Central memory CD8-positive, alpha-beta T cell (primary cell): Measurements from ENCODE around the gene STARD7.

Experiments
- ATAC-seq: fragments of 150-1000 bp; cut with Tn5 transposase; replicated peaks from 2 replicates; pipeline ENCODE4 v1.10.0; 2022; ENCODE audit warnings: mild to moderate bottlenecking, moderate FRiP score, moderate number of reproducible peaks; ENCODE audit not compliant: poor library complexity, severe bottlenecking; ENCODE audit errors: extremely low read depth
- DNase-seq, 2 donors: peaks; one replicate each; pipeline ENCODE4 v3.0.0; 2021; ENCODE audit warnings: low spot score in 2 of 2
- H3K27ac Mint-ChIP-seq: one replicate; pipeline ENCODE4 v1.8.0; 2022; ENCODE audit warnings: low read depth, mild to moderate bottlenecking, moderate library complexity, mixed read lengths
- H3K27me3 Mint-ChIP-seq: one replicate; pipeline ENCODE4 v1.8.0; 2022; ENCODE audit warnings: mixed read lengths
- H3K36me3 Mint-ChIP-seq: one replicate; pipeline ENCODE4 v1.8.0; 2022; ENCODE audit warnings: mild to moderate bottlenecking, moderate library complexity, mixed read lengths; ENCODE audit not compliant: insufficient read depth
- H3K4me1 Mint-ChIP-seq: one replicate; pipeline ENCODE4 v1.8.0; 2022; ENCODE audit warnings: mixed read lengths
- H3K4me3 Mint-ChIP-seq: one replicate; pipeline ENCODE4 v1.8.0; 2022; ENCODE audit warnings: mild to moderate bottlenecking, moderate library complexity, mixed read lengths
- H3K9me3 Mint-ChIP-seq: one replicate; pipeline ENCODE4 v1.8.0; 2022; ENCODE audit warnings: mixed read lengths

STARD7 gene

GRCh38 chr2:96154506-96155380, 53.9 kb downstream of the STARD7 start:
- Mint-ChIP-seq H3K4me3 (no peak overlapping the region), H3K36me3 (peaks cover 14% of the 10 kb centered on the region), H3K27me3 (no peaks in the 10 kb centered on the region), H3K27ac (peak overlapping the region; percentile 95), H3K9me3 (no peaks in the 10 kb centered on the region), H3K4me1 (peaks cover 73% of the 10 kb centered on the region)
- no peak for DNase-seq
- ATAC-seq, result no peak

GRCh38 chr2:96153991-96154431, 54.6 kb downstream of the STARD7 start:
- DNase-seq (no peak), ATAC-seq (no peak)
- Mint-ChIP-seq H3K36me3 (peaks cover 14% of the 10 kb centered on the region), H3K9me3 (no peaks in the 10 kb centered on the region), H3K27ac (no peak overlapping the region), H3K27me3 (no peaks in the 10 kb centered on the region), H3K4me3 (no peak overlapping the region), H3K4me1 (peaks cover 68% of the 10 kb centered on the region)

GRCh38 chr2:96153291-96153713, 55.3 kb downstream of the STARD7 start:
- ATAC-seq, result no peak
- Mint-ChIP-seq H3K9me3 (no peaks in the 10 kb centered on the region), H3K27ac (no peak overlapping the region), H3K4me3 (no peak overlapping the region), H3K4me1 (peaks cover 70% of the 10 kb centered on the region), H3K27me3 (no peaks in the 10 kb centered on the region), H3K36me3 (peaks cover 15% of the 10 kb centered on the region)
- no peak for DNase-seq

- Mint-ChIP-seq H3K36me3 (peaks cover 16% of the 10 kb centered on the region), H3K9me3 (no peaks in the 10 kb centered on the region), H3K4me3 (no peak overlapping the region), H3K4me1 (peaks cover 71% of the 10 kb centered on the region), H3K27me3 (no peaks in the 10 kb centered on the region), H3K27ac (no peak overlapping the region)
- no peak for ATAC-seq
- DNase-seq, result no peak
These were observed 56.1 kb downstream of the STARD7 start for GRCh38 chr2:96152304-96153161.

- Mint-ChIP-seq H3K4me1 (peaks cover 71% of the 10 kb centered on the region), H3K9me3 (no peaks in the 10 kb centered on the region), H3K4me3 (no peak overlapping the region), H3K36me3 (peaks cover 13% of the 10 kb centered on the region), H3K27me3 (no peaks in the 10 kb centered on the region), H3K27ac (no peak overlapping the region)
- ATAC-seq, result no peak
- DNase-seq, result no peak
These were observed 56.9 kb downstream of the STARD7 start for GRCh38 chr2:96151595-96152303.

- Mint-ChIP-seq H3K4me1 (peaks cover 71% of the 10 kb centered on the region), H3K9me3 (no peaks in the 10 kb centered on the region), H3K27ac (peak overlapping the region; percentile 70), H3K4me3 (no peak overlapping the region), H3K36me3 (peaks cover 19% of the 10 kb centered on the region), H3K27me3 (no peaks in the 10 kb centered on the region)
- ATAC-seq (no peak), DNase-seq (no peak)
These were observed 57.6 kb downstream of the STARD7 start for GRCh38 chr2:96150791-96151594.

- no peaks in the 10 kb centered on the region for H3K9me3 Mint-ChIP-seq
- no peak overlapping the region for H3K4me3 Mint-ChIP-seq
- H3K36me3 Mint-ChIP-seq, result peaks cover 27% of the 10 kb centered on the region
- no peaks in the 10 kb centered on the region for H3K27me3 Mint-ChIP-seq
- ATAC-seq (no peak), DNase-seq (no peak)
- peak overlapping the region; percentile 70 for H3K27ac Mint-ChIP-seq
- peaks cover 70% of the 10 kb centered on the region for H3K4me1 Mint-ChIP-seq
These were observed 58.5 kb downstream of the STARD7 start for GRCh38 chr2:96150007-96150640.

- Mint-ChIP-seq H3K27ac (peak overlapping the region; percentile 97), H3K36me3 (peaks cover 38% of the 10 kb centered on the region), H3K4me3 (peak overlapping the region; percentile 96), H3K9me3 (no peaks in the 10 kb centered on the region), H3K4me1 (peaks cover 68% of the 10 kb centered on the region), H3K27me3 (no peaks in the 10 kb centered on the region)
- ATAC-seq, result peak; percentile 74
- DNase-seq, result peak; percentile 87 to 98
These were observed 60.0 kb downstream of the STARD7 start for GRCh38 chr2:96148410-96149217.

- Mint-ChIP-seq H3K4me3 (peak overlapping the region; percentile 96), H3K27me3 (no peaks in the 10 kb centered on the region), H3K27ac (peak overlapping the region; percentile 97), H3K36me3 (peaks cover 47% of the 10 kb centered on the region), H3K4me1 (peaks cover 71% of the 10 kb centered on the region), H3K9me3 (no peaks in the 10 kb centered on the region)
- no peak for DNase-seq
- ATAC-seq, result no peak
These were observed 60.9 kb downstream of the STARD7 start for GRCh38 chr2:96147593-96148201.

GRCh38 chr2:96146881-96147592, 61.6 kb downstream of the STARD7 start:
- peaks cover 75% of the 10 kb centered on the region for H3K4me1 Mint-ChIP-seq
- H3K9me3 Mint-ChIP-seq, result no peaks in the 10 kb centered on the region
- H3K4me3 Mint-ChIP-seq, result peak overlapping the region; percentile 96

More at GRCh38 chr2:96146881-96147592, 61.6 kb downstream of the STARD7 start:
- Mint-ChIP-seq H3K27me3 (no peaks in the 10 kb centered on the region), H3K27ac (peak overlapping the region; percentile 97), H3K36me3 (peaks cover 52% of the 10 kb centered on the region)
- DNase-seq, result no peak
- no peak for ATAC-seq
